ENCODE measurements around the gene ADM2. TPM values are rescaled to one million over a fixed set of nuclear protein-coding genes. Genes with fewer than 3 reads are reported as not detected.
A peak's percentile ranks its signal among the peaks of the same experiment; 100 is the strongest.

ADM2 gene
- total and polyA plus RNA-seq, 2 of the 13 experiments (the other 11 are each of a cell fraction or from before 2014, with no cell fraction given), result 1.2 to 3.0 TPM

GRCh38 chr22:50485221-50486131, 4.1 kb downstream of the ADM2 start (continued):
- no peak for TF ChIP-seq ZNF407 (CRISPR knock-in tag; IDR thresholded peaks at IDR 0.05; ENCODE audit: not compliant biosample characterization)
- TF ChIP-seq BCLAF1 (IDR thresholded peaks at IDR 0.05), result no peak
- no peak for TF ChIP-seq ZBTB14 (CRISPR knock-in tag; IDR thresholded peaks at IDR 0.05)
- no peak for TF ChIP-seq ZNF12 (CRISPR knock-in tag; IDR thresholded peaks at IDR 0.05)
- TF ChIP-seq SKIL (CRISPR knock-in tag; IDR thresholded peaks at IDR 0.05; ENCODE audit: borderline replicate concordance), result 0 out of 2 replicates have a peak, but pooled peaks have one; percentile 57
- TF ChIP-seq SP4 (CRISPR knock-in tag; IDR thresholded peaks at IDR 0.05), result peak; percentile 66; the same call in 1 of the 2 replicates
- peak; percentile 61; the same call in 1 of the 2 replicates for TF ChIP-seq SALL1 (CRISPR knock-in tag; IDR thresholded peaks at IDR 0.05)
- TF ChIP-seq KMT2B (CRISPR knock-in tag; IDR thresholded peaks at IDR 0.05), result no peak

Measured in HepG2 (cell line).